Measurements from ENCODE around the gene MIPOL1.

Gene MIPOL1

DNA sequence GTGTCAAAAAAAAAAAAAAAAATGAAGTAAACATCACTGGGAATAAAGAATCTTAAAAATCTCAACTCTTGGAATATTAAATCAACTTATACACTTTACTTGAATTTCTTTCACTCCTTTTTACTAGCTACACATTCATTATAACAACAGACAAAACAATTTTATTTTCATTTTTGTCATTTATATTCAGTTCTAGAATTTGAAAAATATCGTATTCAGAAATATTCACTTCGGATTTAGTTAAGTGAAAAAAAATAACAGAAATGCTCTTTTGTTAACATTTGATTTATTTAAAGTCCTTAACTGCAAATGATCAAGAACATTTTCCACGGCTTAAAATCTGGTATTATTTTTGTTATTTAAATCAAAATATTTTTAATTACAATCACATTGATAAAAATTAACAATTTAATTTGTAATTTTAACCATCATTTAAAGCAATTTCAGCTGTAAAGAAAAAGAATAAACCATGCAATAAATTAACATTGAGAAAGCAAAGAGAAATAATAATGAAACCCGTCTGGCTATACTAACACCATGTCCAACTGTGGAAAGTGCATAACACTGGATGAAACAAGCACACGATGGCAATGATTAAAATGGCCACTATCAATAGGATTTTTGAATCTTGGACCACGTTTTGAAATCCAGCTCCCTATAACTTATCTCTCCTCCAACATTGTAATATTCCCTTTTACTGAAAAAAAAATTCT is 392.1 kb downstream of the MIPOL1 start:
- H3K79me2 ChIP-seq (ENCODE audit: insufficient read depth, low read length), result no peaks in the 10 kb centered on the region
- no peak overlapping the region for H3K9ac ChIP-seq (ENCODE audit: low read length)
- no peaks in the 10 kb centered on the region for H3K36me3 ChIP-seq (ENCODE audit: low read length)
- no peak for TF ChIP-seq EZH2phosphoT487 (conservative IDR thresholded peaks at IDR 0.05; ENCODE audit: low read length)
- TF ChIP-seq, protein P1, sequence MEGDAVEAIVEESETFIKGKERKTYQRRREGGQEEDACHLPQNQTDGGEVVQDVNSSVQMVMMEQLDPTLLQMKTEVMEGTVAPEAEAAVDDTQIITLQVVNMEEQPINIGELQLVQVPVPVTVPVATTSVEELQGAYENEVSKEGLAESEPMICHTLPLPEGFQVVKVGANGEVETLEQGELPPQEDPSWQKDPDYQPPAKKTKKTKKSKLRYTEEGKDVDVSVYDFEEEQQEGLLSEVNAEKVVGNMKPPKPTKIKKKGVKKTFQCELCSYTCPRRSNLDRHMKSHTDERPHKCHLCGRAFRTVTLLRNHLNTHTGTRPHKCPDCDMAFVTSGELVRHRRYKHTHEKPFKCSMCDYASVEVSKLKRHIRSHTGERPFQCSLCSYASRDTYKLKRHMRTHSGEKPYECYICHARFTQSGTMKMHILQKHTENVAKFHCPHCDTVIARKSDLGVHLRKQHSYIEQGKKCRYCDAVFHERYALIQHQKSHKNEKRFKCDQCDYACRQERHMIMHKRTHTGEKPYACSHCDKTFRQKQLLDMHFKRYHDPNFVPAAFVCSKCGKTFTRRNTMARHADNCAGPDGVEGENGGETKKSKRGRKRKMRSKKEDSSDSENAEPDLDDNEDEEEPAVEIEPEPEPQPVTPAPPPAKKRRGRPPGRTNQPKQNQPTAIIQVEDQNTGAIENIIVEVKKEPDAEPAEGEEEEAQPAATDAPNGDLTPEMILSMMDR (IDR thresholded peaks at IDR 0.05; ENCODE audit: insufficient read depth, low read length, poor library complexity, severe bottlenecking), result no peak
- H4K20me1 ChIP-seq (ENCODE audit: low read depth, low read length), result no peaks in the 10 kb centered on the region
- H3F3A ChIP-seq (ENCODE audit: insufficient read depth), result no peaks in the 10 kb centered on the region
- no peaks in the 10 kb centered on the region for H3K9me2 ChIP-seq (replicated peaks; ENCODE audit: insufficient read depth, low read length)
- H3K4me2 ChIP-seq (ENCODE audit: low read depth, low read length, poor library complexity, severe bottlenecking), result no peak overlapping the region
- no peak overlapping the region for H3K4me3 ChIP-seq (ENCODE audit: insufficient read depth, low read length, poor library complexity, severe bottlenecking)
- no peaks in the 10 kb centered on the region for H3K27me3 ChIP-seq (ENCODE audit: low read length)
- H2AFZ ChIP-seq (ENCODE audit: low read depth, low read length, severe bottlenecking), result no peak overlapping the region
- no peaks in the 10 kb centered on the region for H3K9me3 ChIP-seq (ENCODE audit: insufficient read depth, low read length)
- no peak overlapping the region for H3K27ac ChIP-seq (ENCODE audit: low read depth, low read length)

DNA sequence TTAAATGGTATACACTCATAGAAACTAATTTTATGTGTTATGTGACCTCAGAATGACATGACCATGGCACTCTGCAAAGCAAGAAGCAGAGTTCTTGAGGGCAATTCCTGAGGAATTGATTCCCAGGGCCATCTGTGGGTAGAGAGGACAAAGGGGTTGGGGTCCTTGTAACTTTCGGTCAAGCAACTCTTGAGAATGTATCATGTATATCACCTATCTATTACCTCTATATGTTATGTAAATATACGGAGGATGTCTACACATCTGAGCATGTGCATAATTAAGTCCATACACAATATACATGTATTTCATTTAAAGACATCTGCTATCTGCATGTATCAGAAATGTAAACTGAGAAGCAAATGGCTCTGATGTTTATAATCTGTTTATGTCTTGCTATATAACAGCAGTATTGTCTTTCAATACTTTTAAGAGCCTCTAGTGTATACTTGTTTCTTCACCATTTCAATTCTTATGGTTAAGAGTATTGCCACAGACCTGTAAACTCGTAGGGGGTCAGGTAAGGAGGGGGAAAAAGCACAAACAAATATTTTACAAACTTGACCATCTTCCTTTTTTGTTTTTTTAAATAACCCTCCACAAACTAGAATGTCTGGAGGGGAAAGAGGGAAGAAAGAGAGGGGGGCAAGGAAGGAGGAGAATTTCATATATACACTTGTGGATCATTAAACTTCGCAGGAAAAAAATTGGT is 392.8 kb downstream of the MIPOL1 start:
- Histone ChIP-seq H3K36me3 (ENCODE audit: low read length) (no peaks in the 10 kb centered on the region), H3K4me3 (ENCODE audit: insufficient read depth, low read length, poor library complexity, severe bottlenecking) (no peak overlapping the region), H3K27ac (ENCODE audit: low read depth, low read length) (no peak overlapping the region), H3K27me3 (ENCODE audit: low read length) (no peaks in the 10 kb centered on the region), H3K4me2 (ENCODE audit: low read depth, low read length, poor library complexity, severe bottlenecking) (no peak overlapping the region), H4K20me1 (ENCODE audit: low read depth, low read length) (no peaks in the 10 kb centered on the region), H3K79me2 (ENCODE audit: insufficient read depth, low read length) (no peaks in the 10 kb centered on the region), H2AFZ (ENCODE audit: low read depth, low read length, severe bottlenecking) (no peak overlapping the region), H3K9me3 (ENCODE audit: insufficient read depth, low read length) (no peaks in the 10 kb centered on the region), H3K9ac (ENCODE audit: low read length) (no peak overlapping the region), H3K9me2 (replicated peaks; ENCODE audit: insufficient read depth, low read length) (no peaks in the 10 kb centered on the region), H3F3A (ENCODE audit: insufficient read depth) (no peaks in the 10 kb centered on the region)
- TF ChIP-seq, protein P1 (IDR thresholded peaks at IDR 0.05; ENCODE audit: insufficient read depth, low read length, poor library complexity, severe bottlenecking), result no peak
- TF ChIP-seq EZH2phosphoT487 (conservative IDR thresholded peaks at IDR 0.05; ENCODE audit: low read length), result no peak

DNA sequence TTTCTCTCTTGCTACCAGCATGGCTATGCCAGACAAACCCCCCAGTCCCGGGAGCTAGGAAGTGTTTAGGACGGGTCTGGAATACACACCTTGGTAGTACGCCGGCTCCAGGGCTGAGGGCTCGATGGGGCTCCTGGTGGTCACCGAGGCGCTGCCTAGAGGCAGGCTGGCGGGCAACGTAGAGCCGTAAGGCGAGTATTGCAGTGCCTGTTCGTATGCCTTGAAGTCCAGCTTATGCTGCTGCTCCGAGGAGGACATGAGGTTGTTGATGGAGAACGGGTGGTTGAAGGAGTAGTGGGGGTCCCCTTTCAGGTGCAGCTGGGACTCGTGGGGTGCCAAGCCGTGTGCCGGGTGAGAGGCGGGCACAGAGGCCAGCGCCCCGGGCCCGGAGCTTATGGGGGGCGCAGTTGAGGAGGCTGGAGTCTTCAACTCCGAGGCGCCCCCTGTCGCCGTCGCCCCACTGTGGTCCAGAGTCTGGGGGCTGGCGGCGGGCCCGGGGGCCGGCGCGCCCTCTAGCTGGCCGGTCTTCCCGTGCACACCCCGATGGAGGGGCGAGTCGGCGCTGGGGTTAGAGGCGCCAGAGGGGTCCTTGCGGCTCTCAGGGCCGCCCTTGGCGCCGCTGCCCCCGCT is 393.7 kb downstream of the MIPOL1 start:
- no peak overlapping the region for H3K27ac ChIP-seq (ENCODE audit: low read depth, low read length)
- no peak overlapping the region for H3K9ac ChIP-seq (ENCODE audit: low read length)
- TF ChIP-seq, protein P1 (IDR thresholded peaks at IDR 0.05; ENCODE audit: insufficient read depth, low read length, poor library complexity, severe bottlenecking), result no peak
- TF ChIP-seq EZH2phosphoT487 (conservative IDR thresholded peaks at IDR 0.05; ENCODE audit: low read length), result no peak
- H2AFZ ChIP-seq (ENCODE audit: low read depth, low read length, severe bottlenecking), result no peak overlapping the region
- no peak overlapping the region for H3K4me2 ChIP-seq (ENCODE audit: low read depth, low read length, poor library complexity, severe bottlenecking)
- no peak overlapping the region for H3K4me3 ChIP-seq (ENCODE audit: insufficient read depth, low read length, poor library complexity, severe bottlenecking)
- no peaks in the 10 kb centered on the region for H3K36me3 ChIP-seq (ENCODE audit: low read length)
- no peaks in the 10 kb centered on the region for H3K27me3 ChIP-seq (ENCODE audit: low read length)
- H3K9me3 ChIP-seq (ENCODE audit: insufficient read depth, low read length), result no peaks in the 10 kb centered on the region
- H4K20me1 ChIP-seq (ENCODE audit: low read depth, low read length), result no peaks in the 10 kb centered on the region
- no peaks in the 10 kb centered on the region for H3K9me2 ChIP-seq (replicated peaks; ENCODE audit: insufficient read depth, low read length)
- H3K79me2 ChIP-seq (ENCODE audit: insufficient read depth, low read length), result no peaks in the 10 kb centered on the region
- H3F3A ChIP-seq (ENCODE audit: insufficient read depth), result no peaks in the 10 kb centered on the region

Measured in SU-DHL-6 (cell line).